ENCODE results near the gene MINDY4B. TPM values are rescaled to one million over a fixed set of nuclear protein-coding genes. Genes with fewer than 3 reads are reported as not detected.
"Not testable (repeated sequence)": the region's sequence is repeated elsewhere in the genome, so short reads cannot be mapped to it uniquely, and the experiment has no call there.

Gene MINDY4B
- total RNA-seq, 1 experiment from 2014 or later: not detected

GRCh38 chr3:150878996-150879575 is 26.2 kb downstream of the MINDY4B start:
- H3K9me3 ChIP-seq (replicated peaks): no peaks in the 10 kb centered on the region
- DNase-seq: no peak
- H3K4me1 ChIP-seq: no peaks in the 10 kb centered on the region
- H3K27ac ChIP-seq: no peak overlapping the region
- no peaks in the 10 kb centered on the region for H3K36me3 ChIP-seq
- H3K4me3 ChIP-seq: no peak overlapping the region
- no peaks in the 10 kb centered on the region; the same call in 1 of the 2 replicates for H3K27me3 ChIP-seq

- no peak for DNase-seq
- Histone ChIP-seq H3K4me1 (no peaks in the 10 kb centered on the region), H3K4me3 (no peak overlapping the region), H3K27me3 (no peaks in the 10 kb centered on the region; the same call in 1 of the 2 replicates), H3K27ac (no peak overlapping the region), H3K9me3 (replicated peaks) (no peaks in the 10 kb centered on the region), H3K36me3 (no peaks in the 10 kb centered on the region)
These were observed 26.9 kb downstream of the MINDY4B start for GRCh38 chr3:150878290-150878689.

GRCh38 chr3:150877303-150877702 is 27.9 kb downstream of the MINDY4B start:
- Histone ChIP-seq H3K4me3 (no peak overlapping the region), H3K4me1 (no peaks in the 10 kb centered on the region), H3K27me3 (no peaks in the 10 kb centered on the region; the same call in 1 of the 2 replicates), H3K9me3 (replicated peaks) (no peaks in the 10 kb centered on the region), H3K27ac (no peak overlapping the region), H3K36me3 (no peaks in the 10 kb centered on the region)
- no peak for DNase-seq

GRCh38 chr3:150876611-150877265 is 28.5 kb downstream of the MINDY4B start:
- Histone ChIP-seq H3K27me3 (no peaks in the 10 kb centered on the region; the same call in 1 of the 2 replicates), H3K9me3 (replicated peaks) (no peaks in the 10 kb centered on the region), H3K4me1 (no peaks in the 10 kb centered on the region), H3K27ac (no peak overlapping the region), H3K4me3 (no peak overlapping the region), H3K36me3 (no peaks in the 10 kb centered on the region)
- no peak for DNase-seq

- no peak overlapping the region for H3K27ac ChIP-seq
- H3K9me3 ChIP-seq (replicated peaks): no peaks in the 10 kb centered on the region
- DNase-seq: no peak
- no peaks in the 10 kb centered on the region for H3K4me1 ChIP-seq
- no peaks in the 10 kb centered on the region; the same call in 1 of the 2 replicates for H3K27me3 ChIP-seq
- no peaks in the 10 kb centered on the region for H3K36me3 ChIP-seq
- no peak overlapping the region for H3K4me3 ChIP-seq
These were observed 29.7 kb downstream of the MINDY4B start for GRCh38 chr3:150875548-150875947.

GRCh38 chr3:150874666-150875219 is 30.5 kb downstream of the MINDY4B start:
- Histone ChIP-seq H3K4me3 (no peak overlapping the region), H3K9me3 (replicated peaks) (no peaks in the 10 kb centered on the region), H3K36me3 (no peaks in the 10 kb centered on the region), H3K27me3 (no peaks in the 10 kb centered on the region; the same call in 1 of the 2 replicates), H3K27ac (no peak overlapping the region), H3K4me1 (no peaks in the 10 kb centered on the region)
- no peak for DNase-seq

- H3K27ac ChIP-seq: no peak overlapping the region
- no peak for DNase-seq
- H3K9me3 ChIP-seq (replicated peaks): no peaks in the 10 kb centered on the region
- no peaks in the 10 kb centered on the region; the same call in 1 of the 2 replicates for H3K27me3 ChIP-seq
- no peaks in the 10 kb centered on the region for H3K36me3 ChIP-seq
- no peaks in the 10 kb centered on the region for H3K4me1 ChIP-seq
- no peak overlapping the region for H3K4me3 ChIP-seq
These were observed 34.0 kb downstream of the MINDY4B start for GRCh38 chr3:150871192-150871591.

GRCh38 chr3:150870406-150870805 is 34.8 kb downstream of the MINDY4B start:
- H3K27ac ChIP-seq: no peak overlapping the region
- H3K27me3 ChIP-seq: no peaks in the 10 kb centered on the region; the same call in 1 of the 2 replicates
- no peak for DNase-seq
- H3K4me1 ChIP-seq: no peaks in the 10 kb centered on the region
- H3K36me3 ChIP-seq: no peaks in the 10 kb centered on the region
- H3K4me3 ChIP-seq: no peak overlapping the region
- no peaks in the 10 kb centered on the region for H3K9me3 ChIP-seq (replicated peaks)

- no peaks in the 10 kb centered on the region for H3K4me1 ChIP-seq
- no peaks in the 10 kb centered on the region for H3K9me3 ChIP-seq (replicated peaks)
- no peak overlapping the region for H3K4me3 ChIP-seq
- DNase-seq: no peak
- H3K27me3 ChIP-seq: no peaks in the 10 kb centered on the region
- H3K36me3 ChIP-seq: no peaks in the 10 kb centered on the region
- H3K27ac ChIP-seq: no peak overlapping the region
These were observed 37.0 kb downstream of the MINDY4B start for GRCh38 chr3:150868282-150868681.

GRCh38 chr3:150867434-150867833 is 37.8 kb downstream of the MINDY4B start:
- no peak overlapping the region for H3K27ac ChIP-seq

GRCh38 chr3:150863921-150864320 is 41.3 kb downstream of the MINDY4B start:
- not testable (repeated sequence) for H3K36me3 ChIP-seq; H3K4me3 ChIP-seq; H3K27ac ChIP-seq; H3K27me3 ChIP-seq; H3K4me1 ChIP-seq; DNase-seq; H3K9me3 ChIP-seq (replicated peaks)

More at GRCh38 chr3:150867434-150867833, 37.8 kb downstream of the MINDY4B start:
- H3K36me3 ChIP-seq: no peaks in the 10 kb centered on the region
- no peak overlapping the region for H3K4me3 ChIP-seq
- H3K27me3 ChIP-seq: no peaks in the 10 kb centered on the region
- no peaks in the 10 kb centered on the region for H3K9me3 ChIP-seq (replicated peaks)
- no peak for DNase-seq
- H3K4me1 ChIP-seq: no peaks in the 10 kb centered on the region

- Histone ChIP-seq H3K4me1 (no peaks in the 10 kb centered on the region), H3K27ac (no peak overlapping the region), H3K27me3 (no peaks in the 10 kb centered on the region), H3K4me3 (no peak overlapping the region), H3K9me3 (replicated peaks) (no peaks in the 10 kb centered on the region), H3K36me3 (no peaks in the 10 kb centered on the region)
- DNase-seq: no peak
These were observed 43.4 kb downstream of the MINDY4B start for GRCh38 chr3:150861851-150862250.

- H3K4me3 ChIP-seq; H3K9me3 ChIP-seq (replicated peaks); DNase-seq; H3K27ac ChIP-seq; H3K4me1 ChIP-seq; H3K36me3 ChIP-seq; H3K27me3 ChIP-seq: not testable (repeated sequence)
These were observed 47.3 kb downstream of the MINDY4B start for GRCh38 chr3:150857936-150858335.

GRCh38 chr3:150850191-150850590 is 55.0 kb downstream of the MINDY4B start:
- H3K27ac ChIP-seq: no peak overlapping the region
- no peaks in the 10 kb centered on the region for H3K36me3 ChIP-seq
- H3K9me3 ChIP-seq (replicated peaks): no peaks in the 10 kb centered on the region
- no peak for DNase-seq
- H3K27me3 ChIP-seq: no peaks in the 10 kb centered on the region
- no peaks in the 10 kb centered on the region for H3K4me1 ChIP-seq
- no peak overlapping the region for H3K4me3 ChIP-seq

GRCh38 chr3:150848864-150849263 is 56.4 kb downstream of the MINDY4B start:
- Histone ChIP-seq H3K27ac (no peak overlapping the region), H3K9me3 (replicated peaks) (no peaks in the 10 kb centered on the region), H3K27me3 (no peaks in the 10 kb centered on the region), H3K4me3 (no peak overlapping the region), H3K36me3 (no peaks in the 10 kb centered on the region), H3K4me1 (no peaks in the 10 kb centered on the region)
- no peak for DNase-seq
